Measurements from ENCODE around the gene TUB. TPM values are rescaled to one million over a fixed set of nuclear protein-coding genes. Genes with fewer than 3 reads are reported as not detected.

The TUB gene
- total and polyA plus RNA-seq, 2 donors (not counting 1 experiment from before 2014, with no cell fraction given) = 0.06 to 0.10 TPM

DNA sequence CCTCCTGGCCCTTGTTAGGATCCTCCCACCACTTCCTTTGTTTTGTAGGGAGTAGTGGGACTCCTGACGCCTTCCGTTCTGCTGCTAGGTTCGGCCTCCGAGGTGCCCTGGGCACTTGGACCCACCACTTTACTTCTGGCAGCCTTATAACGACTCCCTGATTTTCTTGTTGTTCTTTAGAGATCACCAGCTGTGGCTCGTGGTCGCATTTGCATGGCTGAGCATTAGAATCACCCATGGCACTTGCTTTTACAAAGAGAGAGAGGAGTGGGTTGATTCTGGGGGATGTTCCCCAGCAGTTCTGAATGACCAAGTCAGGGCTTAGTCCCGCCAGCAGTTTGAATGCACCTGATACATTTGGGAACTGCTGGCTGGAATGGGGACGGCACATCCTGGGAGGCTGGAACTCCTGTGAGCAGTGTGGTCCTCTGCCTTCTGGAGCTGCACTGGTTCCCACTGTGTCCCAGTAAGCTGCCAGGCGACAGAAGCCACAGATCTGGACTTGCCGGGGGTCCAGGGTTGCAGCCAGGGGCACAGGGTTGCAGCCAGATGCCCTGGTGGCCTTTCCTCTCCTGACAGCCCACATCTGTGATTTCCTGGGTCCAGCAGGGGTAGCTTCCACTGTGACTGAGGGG, 4.1 kb downstream of the TUB start:
- Histone ChIP-seq H3K9ac (ENCODE audit: low read length) (no peak overlapping the region), H3K4me1 (ENCODE audit: control insufficient read depth in 2 of 2, insufficient read depth in 2 of 2, low read length in 2 of 2) (peaks cover 11 to 12% of the 10 kb centered on the region in 2 donors), H3K4me3 (ENCODE audit: control extremely low read depth in 1 of 5, extremely low read depth in 1 of 5, insufficient read depth in 1 of 5, low read depth in 2 of 5, low read length in 4 of 5) (no peak overlapping the region), H3K36me3 (replicated peaks in 1 of 2; ENCODE audit: control extremely low read depth in 1 of 2, control insufficient read depth in 1 of 2, extremely low read depth in 1 of 2, insufficient read depth in 2 of 2, low read length in 1 of 2) (no peaks in the 10 kb centered on the region), H3K4me2 (replicated peaks; ENCODE audit: low read depth, low read length, poor library complexity, severe bottlenecking) (no peak overlapping the region), H3K27me3 (replicated peaks in 1 of 4; ENCODE audit: control extremely low read depth in 1 of 4, control insufficient read depth in 3 of 4, insufficient read depth in 4 of 4, low read length in 3 of 4) (peaks cover 0 to 42% (median 17%) of the 10 kb centered on the region in 4 experiments), H4K20me1 (ENCODE audit: control insufficient read depth, insufficient read depth, low read length, poor library complexity, severe bottlenecking) (no peaks in the 10 kb centered on the region), H3K79me2 (ENCODE audit: control insufficient read depth, insufficient read depth, low read length) (no peaks in the 10 kb centered on the region), H3K27ac (ENCODE audit: low read length in 2 of 2) (no peak overlapping the region), H3K9me3 (ENCODE audit: control extremely low read depth in 1 of 3, control insufficient read depth in 2 of 3, insufficient read depth in 1 of 3, low read length in 2 of 3) (no peaks in the 10 kb centered on the region), H2AFZ (ENCODE audit: insufficient read depth, low read depth, low read length, poor library complexity, severe bottlenecking) (no peak overlapping the region)
- intact Hi-C loops (cut with micrococcal nuclease) = no loop called here
- Mint-ChIP-seq H3K27me3 (peaks cover 47% of the 10 kb centered on the region), H3K27ac (no peak overlapping the region), H3K9me3 (ENCODE audit: insufficient read depth) (no peaks in the 10 kb centered on the region), H3K4me1 (peaks cover 10% of the 10 kb centered on the region), H3K4me3 (no peak overlapping the region)
- ATAC-seq (ENCODE audit: low read depth) (no peak), DNase-seq (no peak)
- TF ChIP-seq EZH2 (IDR thresholded peaks at IDR 0.05; ENCODE audit: borderline replicate concordance, insufficient read depth, low read depth, low read length, poor library complexity, severe bottlenecking) (no peak), CTCF (IDR thresholded peaks at IDR 0.05) (no peak)
- POLR2A ChIA-PET = no interaction called here
- CTCF ChIA-PET = no interaction called here
- 83% methylated on average over 6 of the region's 11 CpGs for WGBS (ENCODE audit: insufficient coverage)

- no peaks in the 10 kb centered on the region for H3K9me3 Mint-ChIP-seq (ENCODE audit: insufficient read depth)
- no peak for TF ChIP-seq CTCF (IDR thresholded peaks at IDR 0.05)
- TF ChIP-seq EZH2 (IDR thresholded peaks at IDR 0.05; ENCODE audit: borderline replicate concordance, insufficient read depth, low read depth, low read length, poor library complexity, severe bottlenecking) = no peak
These were observed 5.0 kb downstream of the TUB start for GRCh38 chr11:8086001-8086479.

More at GRCh38 chr11:8086001-8086479, 5.0 kb downstream of the TUB start:
- ChIA-PET POLR2A (no interaction called here), CTCF (interaction anchor here (6.2 kb wide), 1 partner anchor 14 kb away, joined by 41 read pairs; no protein-coding TSS in a partner anchor)
- peaks cover 6% of the 10 kb centered on the region for H3K4me1 Mint-ChIP-seq
- no peaks in the 10 kb centered on the region for H3K79me2 ChIP-seq (ENCODE audit: control insufficient read depth, insufficient read depth, low read length)
- ATAC-seq (ENCODE audit: low read depth) (no peak), DNase-seq (no peak)
- no peak overlapping the region for H3K4me2 ChIP-seq (replicated peaks; ENCODE audit: low read depth, low read length, poor library complexity, severe bottlenecking)
- H3K4me1 ChIP-seq (ENCODE audit: control insufficient read depth in 2 of 2, insufficient read depth in 2 of 2, low read length in 2 of 2) = peaks cover 7 to 8% of the 10 kb centered on the region in 2 donors
- H3K4me3 Mint-ChIP-seq = no peak overlapping the region
- H3K9ac ChIP-seq (ENCODE audit: low read length) = no peak overlapping the region
- H2AFZ ChIP-seq (ENCODE audit: insufficient read depth, low read depth, low read length, poor library complexity, severe bottlenecking) = no peak overlapping the region
- H3K27me3 ChIP-seq (replicated peaks in 1 of 4; ENCODE audit: control extremely low read depth in 1 of 4, control insufficient read depth in 3 of 4, insufficient read depth in 4 of 4, low read length in 3 of 4) = peaks cover 0 to 36% (median 13%) of the 10 kb centered on the region in 4 experiments
- peaks cover 42% of the 10 kb centered on the region for H3K27me3 Mint-ChIP-seq
- H3K36me3 ChIP-seq (replicated peaks in 1 of 2; ENCODE audit: control extremely low read depth in 1 of 2, control insufficient read depth in 1 of 2, extremely low read depth in 1 of 2, insufficient read depth in 2 of 2, low read length in 1 of 2) = no peaks in the 10 kb centered on the region
- H4K20me1 ChIP-seq (ENCODE audit: control insufficient read depth, insufficient read depth, low read length, poor library complexity, severe bottlenecking) = no peaks in the 10 kb centered on the region
- H3K27ac ChIP-seq (ENCODE audit: low read length in 2 of 2) = no peak overlapping the region
- intact Hi-C loops (cut with micrococcal nuclease) = no loop called here
- H3K9me3 ChIP-seq (ENCODE audit: control extremely low read depth in 1 of 3, control insufficient read depth in 2 of 3, insufficient read depth in 1 of 3, low read length in 2 of 3) = no peaks in the 10 kb centered on the region
- WGBS (ENCODE audit: insufficient coverage) = 88% methylated on average over 8 of the region's 8 CpGs
- H3K4me3 ChIP-seq (ENCODE audit: control extremely low read depth in 1 of 5, extremely low read depth in 1 of 5, insufficient read depth in 1 of 5, low read depth in 2 of 5, low read length in 4 of 5) = no peak overlapping the region
- no peak overlapping the region for H3K27ac Mint-ChIP-seq

Data from B cell (primary cell).